ENCODE measurements around the gene TICRR.

TICRR gene

GRCh38 chr15:89673165-89673512 lies 97.9 kb downstream of the TICRR start:
- no peak for DNase-seq (ENCODE audit: low read depth in 2 of 2)

- DNase-seq (ENCODE audit: low read depth in 2 of 2) = no peak
Observed at GRCh38 chr15:89674526-89674925, 99.3 kb downstream of the TICRR start.

GRCh38 chr15:89675606-89676005 lies 100.3 kb downstream of the TICRR start:
- no peak for DNase-seq (ENCODE audit: low read depth in 2 of 2)

DNA sequence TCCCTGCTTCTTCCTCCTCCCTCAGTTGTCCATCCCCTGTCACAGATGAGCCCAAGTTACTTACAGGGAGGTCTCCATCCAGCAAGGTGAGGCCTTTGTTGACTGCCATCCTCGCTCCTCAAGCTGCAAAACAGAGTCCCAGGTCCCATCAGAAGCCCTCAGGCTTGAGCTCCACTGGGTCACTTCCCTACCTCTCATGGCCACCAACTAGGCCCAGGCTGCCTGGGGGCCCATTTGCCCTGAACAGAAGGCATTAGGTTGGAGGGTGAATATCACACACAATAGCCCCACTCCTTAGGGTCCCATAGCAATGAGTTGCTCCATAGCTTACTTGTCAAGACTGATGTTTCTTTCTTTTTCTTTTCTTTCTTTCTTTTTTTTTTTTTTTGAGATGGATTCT lies 102.1 kb downstream of the TICRR start:
- DNase-seq (ENCODE audit: low read depth in 2 of 2) = no peak

All from stimulated activated CD4-positive, alpha-beta T cell treated with anti-CD3 and anti-CD28 coated beads, Interleukin-1b, Interleukin-23, amount 100 ng/mL, for 1 hour (primary cell).